Iris pigment epithelial cell (primary cell): Measurements from ENCODE around the gene ZNF609.

ENCODE experiments used
- DNase-seq: peaks from one replicate; pipeline ENCODE4 v3.0.0-alpha.2; 2011; ENCODE audit warnings: low read depth

ZNF609 gene

DNA sequence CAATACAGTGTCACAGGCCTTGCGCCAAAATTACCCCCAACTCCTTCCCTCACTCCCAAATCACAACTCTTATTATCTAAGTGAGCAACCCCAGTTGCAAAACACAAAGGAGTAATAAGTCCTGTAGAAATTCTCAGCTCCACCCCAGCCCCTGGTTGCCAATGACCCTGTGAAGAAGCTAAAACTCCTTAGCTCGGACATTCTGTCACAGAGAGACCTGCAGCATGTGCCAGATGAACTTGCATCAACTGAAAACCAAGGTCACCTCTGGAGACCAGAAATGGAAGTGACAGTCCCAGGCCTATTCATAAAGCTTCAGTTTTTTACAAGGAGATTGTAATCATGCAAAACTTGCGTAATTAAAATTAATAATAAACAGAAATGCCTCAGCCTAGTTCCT lies 259.8 kb downstream of the ZNF609 start:
- DNase-seq, result no peak

DNA sequence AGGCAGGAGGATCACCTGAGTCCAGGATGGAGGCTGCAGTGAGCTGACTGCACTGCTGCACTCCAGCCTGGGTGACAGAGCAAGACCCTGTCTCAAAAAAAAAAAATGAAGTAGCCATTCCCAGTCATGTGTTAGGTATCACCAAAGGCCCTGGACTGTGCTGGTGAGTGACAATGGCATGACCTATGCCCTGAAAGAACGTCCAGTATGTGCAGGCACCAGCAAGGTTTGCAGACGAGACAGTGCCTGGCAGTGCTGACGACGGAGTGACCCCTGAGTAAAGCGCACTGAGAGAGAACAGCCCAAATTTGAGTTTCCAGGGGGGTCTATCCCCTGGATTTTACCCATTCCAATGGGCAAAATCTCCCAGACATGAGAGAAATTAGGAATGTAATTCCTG lies 269.8 kb downstream of the ZNF609 start:
- no peak for DNase-seq

DNA sequence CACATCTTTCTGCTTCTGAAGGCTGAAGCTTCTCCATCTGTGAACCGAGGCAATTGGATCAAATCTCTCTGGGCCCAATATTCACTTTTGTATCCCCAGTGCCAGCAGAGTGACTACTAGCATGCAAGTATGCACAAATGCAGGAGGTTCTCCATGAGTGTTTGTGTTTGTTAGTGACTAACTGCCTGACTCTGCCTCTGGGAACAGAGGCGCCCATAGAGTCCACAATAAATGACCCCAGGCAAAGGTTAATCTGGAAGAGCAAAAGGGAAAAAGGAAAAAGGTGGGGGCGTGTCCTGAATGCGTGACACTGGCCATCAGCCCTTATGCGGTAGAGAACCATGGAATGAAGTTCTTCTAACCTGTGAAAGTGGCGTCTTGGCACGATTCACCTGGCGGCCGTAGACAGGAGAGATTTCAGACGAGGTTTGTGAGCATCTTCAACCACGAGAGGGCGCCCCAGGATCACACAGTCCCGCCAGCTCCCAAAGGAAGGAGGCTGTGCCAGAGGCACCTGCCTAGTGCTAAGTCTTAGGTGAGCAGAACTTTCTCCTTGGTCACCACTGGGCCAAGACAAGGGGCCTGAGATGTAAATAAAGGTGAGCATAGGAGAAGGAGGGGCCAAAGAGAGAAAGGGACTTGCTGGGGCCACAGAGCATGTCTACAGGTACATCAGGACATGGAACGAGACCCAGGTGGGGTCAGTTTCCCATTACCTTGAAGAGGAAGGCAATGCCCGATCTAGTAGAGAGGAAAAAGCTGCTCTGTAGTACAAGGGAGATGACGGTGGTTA lies 270.8 kb downstream of the ZNF609 start:
- DNase-seq, result peak; percentile 59

- no peak for DNase-seq
Observed at GRCh38 chr15:64731805-64732151, 271.4 kb downstream of the ZNF609 start.

- DNase-seq, result no peak
Observed at GRCh38 chr15:64732156-64732860, 271.9 kb downstream of the ZNF609 start.
